K562 (cell line): ENCODE measurements around the gene HNRNPH1. TPM values are rescaled to one million over a fixed set of nuclear protein-coding genes. Genes with fewer than 3 reads are reported as not detected.

Source experiments
- HDGF ChIP-seq: fragments of 450-650 bp; IDR thresholded peaks from 2 replicates; pipeline ENCODE4 v1.6.1; 2016
- MAZ ChIP-seq, 2 experiments: fragments of 450-650 bp in 1 of 2; sonication (generic) in 1 of 2; formaldehyde crosslinking; IDR thresholded peaks in 1 of 2; conservative IDR thresholded peaks in 1 of 2; 2 replicates each; pipeline versions ENCODE4 v1.4.0 to v1.5.0; 2020; ENCODE audit warnings: mild to moderate bottlenecking in 1 of 2, missing genetic modification reagents in 1 of 2
- PHB2 ChIP-seq: fragments of 450-650 bp; IDR thresholded peaks from 2 replicates; pipeline ENCODE4 v1.6.1; 2017; ENCODE audit warnings: low read depth
- STAT5A ChIP-seq: IDR thresholded peaks from 2 replicates; pipeline ENCODE4 v1.6.1; 2012; ENCODE audit warnings: low read length, inconsistent platforms, borderline replicate concordance
- TBP ChIP-seq: optimal IDR thresholded peaks from 2 replicates; pipeline ENCODE3; 2011; ENCODE audit warnings: low read depth, low read length, improper control_type of control experiment
- ZBTB43 ChIP-seq: sonication (generic); formaldehyde crosslinking; IDR thresholded peaks from 2 replicates; pipeline ENCODE4 v1.8.0; 2023; ENCODE audit warnings: mild to moderate bottlenecking, missing genetic modification reagents
- ZNF24 ChIP-seq: fragments of 450-650 bp; IDR thresholded peaks from 2 replicates; pipeline ENCODE4 v1.6.1; 2016
- ZNF347 ChIP-seq: fragments of 450-650 bp; formaldehyde crosslinking; IDR thresholded peaks from 2 replicates; pipeline ENCODE4 v1.4.0; 2020; ENCODE audit warnings: low read depth, mild to moderate bottlenecking, moderate library complexity
- ZNF551 ChIP-seq: fragments of 250-450 bp; sonication (Bioruptor Pico); IDR thresholded peaks from 2 replicates; pipeline ENCODE4 v1.5.0; 2021; ENCODE audit warnings: mild to moderate bottlenecking, moderate library complexity
- polyA plus RNA-seq, 8 experiments: library from polyadenylated mRNA; depleted of rRNA in 4 of 8; stranded (reverse) in 5 of 8; unstranded in 3 of 8; fragments of >200 nt; fragmentation: Nextera tagmentation in 2 of 8; fragmentation: Illumina TruSeq in 1 of 8; extraction: Ambion mirVana in 2 of 8; extraction: Trizol in 1 of 8; gene quantifications; 2 replicates each; pipeline versions ENCODE4 v1.2.1 to v1.2.3, GENCODE V29; 2011 to 2014; ENCODE audit warnings: inconsistent platforms in 1 of 8, missing spikeins in 1 of 8
- total RNA-seq, 7 experiments: library from RNA; depleted of rRNA in 6 of 7; stranded (reverse); fragments of >200 nt in 6 of 7; fragmentation: Illumina TruSeq in 2 of 7; extraction: Trizol in 2 of 7; gene quantifications; 2 replicates each; pipeline versions ENCODE4 v1.2.1 to v1.2.3, GENCODE V29; 2011 to 2021; ENCODE audit warnings: low replicate concordance in 1 of 7
- TF ChIP-seq, protein P1 (sequence below): fragments of 450-650 bp; IDR thresholded peaks from 2 replicates; pipeline ENCODE4 v1.6.1; 2016; ENCODE audit warnings: mild to moderate bottlenecking, moderate library complexity
- TF ChIP-seq, protein P2 (sequence below): fragments of 150-350 bp; IDR thresholded peaks from 2 replicates; pipeline ENCODE4 v1.6.1; 2014; ENCODE audit warnings: low read depth, mild to moderate bottlenecking, low read length, borderline replicate concordance

Gene HNRNPH1
- total and polyA plus RNA-seq, 9 of the 15 experiments (the other 6 are each of a cell fraction or from before 2014, with no cell fraction given): 103 to 656 (median 561) TPM

- TF ChIP-seq MAZ (CRISPR knock-in tag; conservative IDR thresholded peaks at IDR 0.05 in 1 of 2, IDR thresholded peaks at IDR 0.05 in 1 of 2) (peak; percentile 77 to 78), ZBTB43 (CRISPR knock-in tag) (no peak), STAT5A (no peak), TBP (no peak), ZNF24 (no peak), ZNF551 (no peak), PHB2 (no peak), HDGF (no peak), ZNF347 (CRISPR knock-in tag) (no peak)
- TF ChIP-seq, protein P1, sequence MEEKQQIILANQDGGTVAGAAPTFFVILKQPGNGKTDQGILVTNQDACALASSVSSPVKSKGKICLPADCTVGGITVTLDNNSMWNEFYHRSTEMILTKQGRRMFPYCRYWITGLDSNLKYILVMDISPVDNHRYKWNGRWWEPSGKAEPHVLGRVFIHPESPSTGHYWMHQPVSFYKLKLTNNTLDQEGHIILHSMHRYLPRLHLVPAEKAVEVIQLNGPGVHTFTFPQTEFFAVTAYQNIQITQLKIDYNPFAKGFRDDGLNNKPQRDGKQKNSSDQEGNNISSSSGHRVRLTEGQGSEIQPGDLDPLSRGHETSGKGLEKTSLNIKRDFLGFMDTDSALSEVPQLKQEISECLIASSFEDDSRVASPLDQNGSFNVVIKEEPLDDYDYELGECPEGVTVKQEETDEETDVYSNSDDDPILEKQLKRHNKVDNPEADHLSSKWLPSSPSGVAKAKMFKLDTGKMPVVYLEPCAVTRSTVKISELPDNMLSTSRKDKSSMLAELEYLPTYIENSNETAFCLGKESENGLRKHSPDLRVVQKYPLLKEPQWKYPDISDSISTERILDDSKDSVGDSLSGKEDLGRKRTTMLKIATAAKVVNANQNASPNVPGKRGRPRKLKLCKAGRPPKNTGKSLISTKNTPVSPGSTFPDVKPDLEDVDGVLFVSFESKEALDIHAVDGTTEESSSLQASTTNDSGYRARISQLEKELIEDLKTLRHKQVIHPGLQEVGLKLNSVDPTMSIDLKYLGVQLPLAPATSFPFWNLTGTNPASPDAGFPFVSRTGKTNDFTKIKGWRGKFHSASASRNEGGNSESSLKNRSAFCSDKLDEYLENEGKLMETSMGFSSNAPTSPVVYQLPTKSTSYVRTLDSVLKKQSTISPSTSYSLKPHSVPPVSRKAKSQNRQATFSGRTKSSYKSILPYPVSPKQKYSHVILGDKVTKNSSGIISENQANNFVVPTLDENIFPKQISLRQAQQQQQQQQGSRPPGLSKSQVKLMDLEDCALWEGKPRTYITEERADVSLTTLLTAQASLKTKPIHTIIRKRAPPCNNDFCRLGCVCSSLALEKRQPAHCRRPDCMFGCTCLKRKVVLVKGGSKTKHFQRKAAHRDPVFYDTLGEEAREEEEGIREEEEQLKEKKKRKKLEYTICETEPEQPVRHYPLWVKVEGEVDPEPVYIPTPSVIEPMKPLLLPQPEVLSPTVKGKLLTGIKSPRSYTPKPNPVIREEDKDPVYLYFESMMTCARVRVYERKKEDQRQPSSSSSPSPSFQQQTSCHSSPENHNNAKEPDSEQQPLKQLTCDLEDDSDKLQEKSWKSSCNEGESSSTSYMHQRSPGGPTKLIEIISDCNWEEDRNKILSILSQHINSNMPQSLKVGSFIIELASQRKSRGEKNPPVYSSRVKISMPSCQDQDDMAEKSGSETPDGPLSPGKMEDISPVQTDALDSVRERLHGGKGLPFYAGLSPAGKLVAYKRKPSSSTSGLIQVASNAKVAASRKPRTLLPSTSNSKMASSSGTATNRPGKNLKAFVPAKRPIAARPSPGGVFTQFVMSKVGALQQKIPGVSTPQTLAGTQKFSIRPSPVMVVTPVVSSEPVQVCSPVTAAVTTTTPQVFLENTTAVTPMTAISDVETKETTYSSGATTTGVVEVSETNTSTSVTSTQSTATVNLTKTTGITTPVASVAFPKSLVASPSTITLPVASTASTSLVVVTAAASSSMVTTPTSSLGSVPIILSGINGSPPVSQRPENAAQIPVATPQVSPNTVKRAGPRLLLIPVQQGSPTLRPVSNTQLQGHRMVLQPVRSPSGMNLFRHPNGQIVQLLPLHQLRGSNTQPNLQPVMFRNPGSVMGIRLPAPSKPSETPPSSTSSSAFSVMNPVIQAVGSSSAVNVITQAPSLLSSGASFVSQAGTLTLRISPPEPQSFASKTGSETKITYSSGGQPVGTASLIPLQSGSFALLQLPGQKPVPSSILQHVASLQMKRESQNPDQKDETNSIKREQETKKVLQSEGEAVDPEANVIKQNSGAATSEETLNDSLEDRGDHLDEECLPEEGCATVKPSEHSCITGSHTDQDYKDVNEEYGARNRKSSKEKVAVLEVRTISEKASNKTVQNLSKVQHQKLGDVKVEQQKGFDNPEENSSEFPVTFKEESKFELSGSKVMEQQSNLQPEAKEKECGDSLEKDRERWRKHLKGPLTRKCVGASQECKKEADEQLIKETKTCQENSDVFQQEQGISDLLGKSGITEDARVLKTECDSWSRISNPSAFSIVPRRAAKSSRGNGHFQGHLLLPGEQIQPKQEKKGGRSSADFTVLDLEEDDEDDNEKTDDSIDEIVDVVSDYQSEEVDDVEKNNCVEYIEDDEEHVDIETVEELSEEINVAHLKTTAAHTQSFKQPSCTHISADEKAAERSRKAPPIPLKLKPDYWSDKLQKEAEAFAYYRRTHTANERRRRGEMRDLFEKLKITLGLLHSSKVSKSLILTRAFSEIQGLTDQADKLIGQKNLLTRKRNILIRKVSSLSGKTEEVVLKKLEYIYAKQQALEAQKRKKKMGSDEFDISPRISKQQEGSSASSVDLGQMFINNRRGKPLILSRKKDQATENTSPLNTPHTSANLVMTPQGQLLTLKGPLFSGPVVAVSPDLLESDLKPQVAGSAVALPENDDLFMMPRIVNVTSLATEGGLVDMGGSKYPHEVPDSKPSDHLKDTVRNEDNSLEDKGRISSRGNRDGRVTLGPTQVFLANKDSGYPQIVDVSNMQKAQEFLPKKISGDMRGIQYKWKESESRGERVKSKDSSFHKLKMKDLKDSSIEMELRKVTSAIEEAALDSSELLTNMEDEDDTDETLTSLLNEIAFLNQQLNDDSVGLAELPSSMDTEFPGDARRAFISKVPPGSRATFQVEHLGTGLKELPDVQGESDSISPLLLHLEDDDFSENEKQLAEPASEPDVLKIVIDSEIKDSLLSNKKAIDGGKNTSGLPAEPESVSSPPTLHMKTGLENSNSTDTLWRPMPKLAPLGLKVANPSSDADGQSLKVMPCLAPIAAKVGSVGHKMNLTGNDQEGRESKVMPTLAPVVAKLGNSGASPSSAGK: peak; percentile 79
- TF ChIP-seq, protein P2, sequence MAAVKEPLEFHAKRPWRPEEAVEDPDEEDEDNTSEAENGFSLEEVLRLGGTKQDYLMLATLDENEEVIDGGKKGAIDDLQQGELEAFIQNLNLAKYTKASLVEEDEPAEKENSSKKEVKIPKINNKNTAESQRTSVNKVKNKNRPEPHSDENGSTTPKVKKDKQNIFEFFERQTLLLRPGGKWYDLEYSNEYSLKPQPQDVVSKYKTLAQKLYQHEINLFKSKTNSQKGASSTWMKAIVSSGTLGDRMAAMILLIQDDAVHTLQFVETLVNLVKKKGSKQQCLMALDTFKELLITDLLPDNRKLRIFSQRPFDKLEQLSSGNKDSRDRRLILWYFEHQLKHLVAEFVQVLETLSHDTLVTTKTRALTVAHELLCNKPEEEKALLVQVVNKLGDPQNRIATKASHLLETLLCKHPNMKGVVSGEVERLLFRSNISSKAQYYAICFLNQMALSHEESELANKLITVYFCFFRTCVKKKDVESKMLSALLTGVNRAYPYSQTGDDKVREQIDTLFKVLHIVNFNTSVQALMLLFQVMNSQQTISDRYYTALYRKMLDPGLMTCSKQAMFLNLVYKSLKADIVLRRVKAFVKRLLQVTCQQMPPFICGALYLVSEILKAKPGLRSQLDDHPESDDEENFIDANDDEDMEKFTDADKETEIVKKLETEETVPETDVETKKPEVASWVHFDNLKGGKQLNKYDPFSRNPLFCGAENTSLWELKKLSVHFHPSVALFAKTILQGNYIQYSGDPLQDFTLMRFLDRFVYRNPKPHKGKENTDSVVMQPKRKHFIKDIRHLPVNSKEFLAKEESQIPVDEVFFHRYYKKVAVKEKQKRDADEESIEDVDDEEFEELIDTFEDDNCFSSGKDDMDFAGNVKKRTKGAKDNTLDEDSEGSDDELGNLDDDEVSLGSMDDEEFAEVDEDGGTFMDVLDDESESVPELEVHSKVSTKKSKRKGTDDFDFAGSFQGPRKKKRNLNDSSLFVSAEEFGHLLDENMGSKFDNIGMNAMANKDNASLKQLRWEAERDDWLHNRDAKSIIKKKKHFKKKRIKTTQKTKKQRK: no peak
Measured at GRCh38 chr5:179623003-179623905, at the start of gene HNRNPH1 (continued).
